Glomerular endothelial cell (primary cell): ENCODE data around the gene TERB1. TPM values are rescaled to one million over a fixed set of nuclear protein-coding genes. Genes with fewer than 3 reads are reported as not detected.

ENCODE experiments used
- DNase-seq: peaks from one replicate; pipeline ENCODE4 v3.0.0-alpha.2; 2011; ENCODE audit warnings: low read depth, low spot score; ENCODE audit errors: extremely low read depth
- total RNA-seq: library from RNA; depleted of rRNA; stranded (reverse); fragments of >200 nt; gene quantifications from 2 replicates; pipeline ENCODE4 v1.2.3, GENCODE V29; 2015

TERB1 gene
- total RNA-seq, 1 donor from 2014 or later, result not detected

- no peak for DNase-seq
Measured at GRCh38 chr16:66706506-66706880, 94.9 kb downstream of the TERB1 start.

- no peak for DNase-seq
Measured at GRCh38 chr16:66705790-66706505, 95.4 kb downstream of the TERB1 start.

Other genes with a start within 250 kb of the TERB1 start
- 73.5 and 85.1 TPM in 2 replicates for gene CKLF, start 249.0 kb downstream of the TERB1 start, total RNA-seq
- 1.7 and 2.9 TPM in 2 replicates for gene CMTM1, start 235.1 kb downstream of the TERB1 start, total RNA-seq
- gene CMTM2, start 222.1 kb downstream of the TERB1 start, total RNA-seq, result not detected in 2 replicates
- 86.9 and 125 TPM in 2 replicates for gene CMTM3, start 196.9 kb downstream of the TERB1 start, total RNA-seq
- 8.8 and 9.8 TPM in 2 replicates for gene CMTM4, start 104.8 kb downstream of the TERB1 start, total RNA-seq
- gene DYNC1LI2, start 50.0 kb downstream of the TERB1 start, total RNA-seq, result 98.3 and 147 TPM in 2 replicates
- 49.1 and 80.5 TPM in 2 replicates for gene NAE1, start 29.4 kb upstream of the TERB1 start, total RNA-seq
- not detected in 2 replicates for gene CA7, start 42.8 kb upstream of the TERB1 start, total RNA-seq
- 5.1 and 7.4 TPM in 2 replicates for gene PDP2, start 78.9 kb upstream of the TERB1 start, total RNA-seq
- gene CDH16, start 117.3 kb upstream of the TERB1 start, total RNA-seq, result 0.05 TPM in 1 of 2 replicates, not detected in the other
- gene RRAD, start 124.0 kb upstream of the TERB1 start, total RNA-seq, result 7.2 and 9.3 TPM in 2 replicates
- gene CIAO2B, start 132.8 kb upstream of the TERB1 start, total RNA-seq, result 85.1 and 97.3 TPM in 2 replicates
- 32.6 and 39.3 TPM in 2 replicates for gene CES2, start 133.9 kb upstream of the TERB1 start, total RNA-seq
- 0.06 TPM in 1 of 2 replicates, not detected in the other for gene CES3, start 159.7 kb upstream of the TERB1 start, total RNA-seq
- gene CES4A, start 187.0 kb upstream of the TERB1 start, total RNA-seq, result 0.53 and 2.6 TPM in 2 replicates
- 52.3 and 60.4 TPM in 2 replicates for gene CBFB, start 227.6 kb upstream of the TERB1 start, total RNA-seq